HG03095 (cell line): ENCODE measurements around the gene PROSER3.

ENCODE experiments used
- ATAC-seq: cut with Tn5 transposase; IDR thresholded peaks from one replicate; pipeline ENCODE4 v1.9.1; 2021; ENCODE audit warnings: moderate library complexity; ENCODE audit not compliant: unreplicated experiment

PROSER3 gene

DNA sequence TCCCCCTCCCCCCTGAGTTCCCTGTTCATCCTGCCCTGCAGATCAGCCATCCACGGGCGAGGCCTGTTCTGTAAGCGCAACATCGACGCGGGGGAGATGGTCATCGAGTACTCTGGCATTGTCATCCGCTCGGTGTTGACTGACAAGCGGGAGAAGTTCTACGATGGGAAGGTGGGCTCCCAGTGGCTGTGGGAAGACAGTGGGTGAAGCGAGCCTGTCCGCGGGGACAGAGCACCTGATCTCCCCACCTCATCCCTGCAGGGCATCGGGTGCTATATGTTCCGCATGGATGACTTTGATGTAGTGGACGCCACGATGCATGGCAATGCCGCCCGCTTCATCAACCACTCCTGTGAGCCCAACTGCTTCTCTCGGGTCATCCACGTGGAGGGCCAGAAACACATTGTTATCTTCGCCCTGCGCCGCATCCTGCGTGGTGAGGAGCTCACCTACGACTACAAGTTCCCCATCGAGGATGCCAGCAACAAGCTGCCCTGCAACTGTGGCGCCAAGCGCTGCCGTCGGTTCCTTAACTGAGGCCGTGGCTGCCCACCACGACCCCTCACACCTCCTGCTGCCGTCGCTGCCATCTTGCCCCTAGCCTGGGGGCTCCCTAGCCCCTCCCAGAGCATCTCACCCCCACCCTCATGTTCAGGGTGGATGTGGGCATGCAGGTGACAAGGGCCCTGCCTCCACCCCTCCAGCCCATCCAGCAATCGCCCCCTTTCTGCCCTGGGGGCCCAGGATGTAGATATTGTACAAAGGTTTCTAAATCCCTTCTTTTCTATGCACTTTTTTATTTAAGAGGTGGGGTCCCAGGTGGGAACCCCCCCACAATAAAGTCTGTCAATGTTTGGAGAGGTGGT, 19.7 kb upstream of the PROSER3 start:
- no peak for ATAC-seq

DNA sequence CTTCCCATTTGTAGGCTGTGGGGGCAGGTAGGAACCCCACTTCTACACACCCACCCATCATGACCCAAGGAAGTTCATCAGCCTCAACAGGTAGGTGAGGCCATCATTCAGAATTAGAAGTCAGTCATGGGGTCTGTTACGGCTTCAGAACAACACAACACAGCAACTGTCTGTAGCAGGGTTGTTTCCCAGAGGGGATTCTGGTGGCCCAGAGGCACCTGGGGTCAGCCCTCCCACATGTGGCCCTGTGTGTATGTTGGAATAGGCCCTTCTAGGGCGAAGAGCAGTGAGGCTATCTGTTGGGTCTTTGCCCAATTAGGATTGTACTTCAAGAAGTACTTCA, 19.1 kb upstream of the PROSER3 start:
- ATAC-seq = no peak

DNA sequence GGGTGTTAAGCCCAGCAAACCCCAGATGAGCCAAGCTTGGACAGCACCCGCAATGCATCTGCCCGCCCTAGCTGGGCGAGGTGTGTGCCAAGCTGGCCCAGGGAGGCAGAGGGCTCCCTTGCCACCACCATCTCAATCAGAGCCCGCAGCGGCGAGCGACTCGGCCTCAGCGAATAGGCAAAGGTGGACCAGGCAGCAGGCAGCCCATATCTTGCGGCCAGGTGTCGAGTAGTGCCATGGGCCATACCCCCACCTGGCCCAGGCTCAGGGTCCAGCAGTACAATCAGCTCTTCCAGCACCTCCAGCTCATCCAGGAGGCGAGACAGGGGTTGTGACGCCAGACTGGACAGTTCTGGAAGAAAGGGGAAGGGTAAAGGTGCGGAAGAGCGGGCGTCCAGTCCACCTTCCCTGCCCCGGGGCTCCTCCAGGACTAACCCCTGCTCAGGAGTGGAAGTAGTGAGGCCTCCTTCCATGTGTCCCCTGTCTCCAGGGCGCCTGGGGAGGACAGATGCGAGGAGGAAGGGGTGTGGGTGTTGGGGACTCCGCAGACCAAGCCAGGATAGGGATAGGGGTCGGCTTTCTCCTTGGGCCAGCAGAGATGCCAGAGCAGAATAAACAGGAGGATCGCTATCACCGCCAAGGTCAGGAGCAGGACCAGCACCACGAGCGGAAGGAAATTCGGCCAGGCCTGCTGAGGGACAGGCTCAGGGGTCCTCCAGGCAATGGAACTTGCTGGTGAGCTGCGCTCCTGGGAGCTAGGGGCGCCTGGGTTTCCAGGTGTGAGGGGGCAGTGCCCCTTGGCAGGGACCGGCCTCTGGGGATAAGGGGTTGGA, 18.5 kb upstream of the PROSER3 start:
- no peak for ATAC-seq

DNA sequence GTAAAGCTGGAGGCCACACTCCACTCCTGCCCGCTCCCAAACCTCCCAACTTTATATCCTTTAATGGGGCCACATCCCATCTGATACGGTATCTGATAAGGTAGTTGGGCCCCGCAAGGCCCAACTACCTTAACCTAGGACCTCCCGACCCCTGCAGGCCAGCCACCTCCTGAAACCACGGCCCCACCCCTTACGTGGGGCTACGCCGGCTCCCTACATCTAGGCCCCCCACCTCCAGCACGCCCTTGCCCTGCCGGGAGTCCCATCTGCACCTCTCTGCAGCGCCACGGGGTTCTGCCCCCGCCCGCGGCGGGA, 17.9 kb upstream of the PROSER3 start:
- ATAC-seq = peak; percentile 16

DNA sequence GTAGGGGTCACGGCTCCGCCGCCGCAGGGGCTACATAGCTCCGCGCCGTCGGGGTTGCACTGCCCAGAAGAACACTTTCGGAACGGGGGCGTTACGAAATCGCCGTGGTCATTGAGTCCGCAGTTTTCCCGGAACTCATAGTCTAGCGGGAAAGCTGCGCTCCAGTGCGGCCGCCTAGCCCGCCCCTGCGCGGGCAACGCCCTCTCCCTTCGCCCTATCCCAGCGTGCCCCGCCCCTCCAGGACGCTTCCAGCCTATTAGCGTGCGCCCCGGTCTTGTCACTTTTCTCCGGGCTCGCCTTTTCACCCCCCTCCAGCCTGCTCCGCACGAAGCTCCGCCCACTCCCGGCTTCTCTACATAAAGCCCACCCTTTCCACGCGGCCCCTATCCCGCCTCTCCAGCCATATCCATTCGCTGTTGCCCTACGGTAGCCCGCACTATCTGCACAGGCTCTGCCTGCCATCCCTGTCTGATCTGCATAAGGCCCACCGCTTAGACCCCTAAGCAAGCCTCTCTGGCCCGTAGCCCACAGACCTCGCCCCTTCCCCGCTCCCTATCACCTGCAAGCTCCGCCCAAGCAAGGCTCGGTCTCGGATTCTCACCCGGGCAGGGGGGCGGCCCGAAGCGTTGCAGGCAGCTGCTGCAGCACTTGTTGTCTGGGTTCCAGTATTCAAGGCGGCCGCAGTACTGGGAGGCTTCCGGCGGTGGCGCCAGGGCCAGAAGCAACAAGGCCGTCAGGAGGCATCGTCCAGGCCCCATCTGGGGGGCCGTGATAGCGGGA, 17.4 kb upstream of the PROSER3 start:
- peak; percentile 55 for ATAC-seq

DNA sequence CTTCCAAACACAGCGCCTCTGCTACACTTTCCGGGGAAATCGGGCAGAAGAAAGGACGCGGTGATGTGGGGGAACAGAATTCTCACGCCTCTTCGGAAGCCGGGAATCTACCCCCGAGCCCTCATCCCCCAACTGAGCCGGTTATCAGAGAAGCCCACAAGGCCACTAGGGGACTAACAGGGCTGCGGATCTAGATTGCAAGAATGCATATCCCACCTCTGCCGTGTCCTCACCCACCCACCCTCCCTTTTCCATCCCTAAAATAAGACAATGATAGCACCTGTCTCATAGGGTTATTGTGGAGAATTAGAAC, 16.8 kb upstream of the PROSER3 start:
- ATAC-seq = no peak

DNA sequence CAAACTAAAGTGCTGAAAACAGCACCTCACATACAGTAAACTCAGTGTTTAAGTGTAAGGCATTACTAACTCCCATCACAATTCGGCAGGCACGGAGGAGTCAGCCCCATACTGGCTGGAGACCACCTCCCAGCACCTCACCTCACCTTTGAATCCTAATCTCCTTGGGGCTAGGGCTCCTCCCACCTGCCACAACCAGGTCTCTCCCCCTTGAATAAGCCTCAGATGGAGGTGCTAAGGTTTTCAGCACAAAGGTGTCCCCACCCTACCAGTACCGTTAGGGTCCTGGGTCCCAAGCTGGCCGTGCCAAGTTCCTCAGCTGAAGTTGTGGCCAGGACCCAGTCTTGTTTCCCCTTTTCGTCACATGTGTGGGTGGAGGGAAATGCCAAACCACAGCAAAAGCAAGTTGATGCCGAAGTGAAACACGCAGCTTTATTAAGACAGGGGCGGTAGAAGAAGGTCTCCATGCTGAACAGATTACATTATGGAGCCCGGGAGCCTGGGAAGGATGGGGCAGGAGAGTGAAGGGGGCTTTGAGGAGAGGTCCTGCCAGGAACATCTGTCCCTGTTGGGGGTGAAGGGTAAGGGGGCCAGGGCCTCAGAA, 15.8 kb upstream of the PROSER3 start, which contains the start of gene IGFLR1:
IGFLR1 (minus strand) TSS at position 332 of the 604 bp plus-strand sequence. CDS start 1,272 bp downstream, outside the sequence.
- no peak for ATAC-seq

DNA sequence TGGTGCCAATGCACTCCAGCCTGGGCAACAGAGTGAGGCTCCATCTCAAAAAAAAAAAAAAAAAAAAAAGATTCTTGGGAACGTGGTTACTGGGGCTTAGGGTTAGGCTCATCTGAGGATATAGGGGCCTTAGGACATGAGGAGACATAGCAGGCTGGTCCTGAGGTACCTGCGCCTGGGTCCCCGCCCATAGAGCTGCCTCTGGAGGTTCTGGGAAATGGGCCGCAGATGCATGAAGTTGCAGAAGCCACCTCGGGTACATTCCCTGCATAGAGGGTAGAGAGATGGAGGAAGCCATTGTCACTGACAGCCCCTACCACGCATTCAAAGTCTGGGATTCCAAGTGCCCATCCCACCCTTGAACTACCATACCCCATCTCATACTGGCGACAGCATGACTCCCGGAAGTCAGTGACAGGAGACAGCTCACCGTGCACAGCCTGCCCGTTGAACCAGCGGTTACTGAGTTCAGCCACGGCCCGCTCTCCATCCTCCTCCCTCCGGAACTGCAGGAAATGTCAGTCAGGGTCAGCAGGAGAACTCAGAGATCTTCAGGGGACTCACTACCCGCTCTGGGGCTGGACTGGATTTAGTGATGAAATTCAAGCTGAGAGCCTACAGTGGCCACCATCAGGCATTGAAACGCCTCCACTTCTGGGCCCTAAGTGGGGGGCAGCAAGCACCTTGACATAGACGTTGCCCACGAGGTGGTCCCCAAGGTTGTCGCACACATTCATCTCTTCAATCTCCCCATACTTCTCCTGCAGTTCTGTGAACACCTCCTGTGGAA, 14.1 kb upstream of the PROSER3 start:
- no peak for ATAC-seq

DNA sequence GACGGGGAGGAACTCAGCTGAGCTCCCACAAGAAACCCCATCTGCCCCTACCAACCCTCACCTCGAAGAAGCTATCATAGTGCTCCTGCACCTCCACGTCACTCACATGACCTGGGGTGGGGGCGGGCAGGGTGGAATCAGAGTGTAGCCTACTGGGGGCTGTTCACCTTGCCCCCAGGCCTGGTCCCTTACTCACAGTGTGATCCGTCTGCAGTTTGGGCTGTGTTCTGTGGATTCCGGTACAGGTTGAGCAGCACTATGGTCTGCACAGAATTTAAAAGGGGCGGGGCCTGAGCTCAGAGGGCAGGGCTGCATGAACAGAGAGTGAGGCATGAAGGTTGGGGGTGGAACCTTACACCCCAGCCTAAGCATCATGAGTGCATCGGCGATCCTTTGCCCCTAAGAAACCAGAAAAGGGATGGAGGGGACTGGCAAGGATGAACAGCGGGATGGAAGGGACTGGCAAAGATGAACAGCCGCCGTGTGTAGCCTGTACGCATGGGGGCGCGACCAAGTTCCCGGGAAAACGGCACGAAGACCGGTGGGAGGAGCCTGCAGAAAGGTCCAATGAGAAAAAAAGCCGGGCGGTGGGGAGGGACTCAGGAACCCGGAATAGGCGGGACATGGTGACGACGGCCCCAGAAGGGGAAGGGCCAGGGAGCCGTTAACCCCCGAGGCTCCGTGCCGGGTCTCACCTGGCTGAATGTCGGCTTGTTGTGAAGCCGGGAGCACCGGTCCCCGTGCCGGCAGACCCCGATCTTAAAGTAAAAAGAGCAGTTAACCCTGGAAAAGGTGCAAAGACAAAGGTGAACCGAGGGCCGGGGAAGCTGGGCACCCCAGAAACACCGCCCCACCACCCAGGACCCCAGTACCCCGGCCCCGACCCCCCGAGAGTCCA, 13.3 kb upstream of the PROSER3 start:
- ATAC-seq = peak; percentile 36

DNA sequence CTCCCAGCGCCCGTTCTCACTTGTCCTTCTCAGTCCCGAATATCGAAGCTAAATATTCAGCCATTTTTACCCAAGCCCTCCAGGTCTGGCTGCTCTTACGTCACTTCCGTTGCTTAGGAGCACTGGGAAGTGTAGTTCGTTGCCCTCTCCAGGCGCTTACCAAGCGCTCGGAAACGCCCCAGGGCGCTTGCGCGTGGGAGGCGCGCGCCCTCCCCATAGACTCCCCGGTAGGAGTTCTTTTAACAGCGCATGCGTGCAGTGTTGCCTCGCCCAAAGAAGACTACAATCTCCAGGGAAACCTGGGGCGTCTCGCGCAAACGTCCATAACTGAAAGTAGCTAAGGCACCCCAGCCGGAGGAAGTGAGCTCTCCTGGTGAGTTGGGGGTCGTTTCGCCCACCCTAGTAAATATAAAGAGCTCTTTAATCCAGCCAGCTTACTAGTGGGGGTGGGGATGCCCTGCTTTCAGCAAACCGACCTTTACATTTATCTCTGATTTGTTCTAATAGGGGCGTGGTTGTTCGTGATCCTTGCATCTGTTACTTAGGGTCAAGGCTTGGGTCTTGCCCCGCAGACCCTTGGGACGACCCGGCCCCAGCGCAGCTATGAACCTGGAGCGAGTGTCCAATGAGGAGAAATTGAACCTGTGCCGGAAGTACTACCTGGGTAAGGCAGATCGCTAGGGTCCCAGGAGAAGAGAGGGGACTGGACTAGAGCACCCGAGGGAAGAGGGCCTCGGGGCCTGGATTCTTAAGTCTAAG, 12.5 kb upstream of the PROSER3 start, which contains the start of the genes PSENEN and U2AF1L4:
PSENEN (plus strand) TSS at position 324 of the 759 bp plus-strand sequence; CDS start at position 604, 280 bp downstream.
U2AF1L4 (minus strand) TSS at position 91 of the 759 bp plus-strand sequence; CDS start at position 64, 27 bp downstream.
- ATAC-seq = peak; percentile 28

DNA sequence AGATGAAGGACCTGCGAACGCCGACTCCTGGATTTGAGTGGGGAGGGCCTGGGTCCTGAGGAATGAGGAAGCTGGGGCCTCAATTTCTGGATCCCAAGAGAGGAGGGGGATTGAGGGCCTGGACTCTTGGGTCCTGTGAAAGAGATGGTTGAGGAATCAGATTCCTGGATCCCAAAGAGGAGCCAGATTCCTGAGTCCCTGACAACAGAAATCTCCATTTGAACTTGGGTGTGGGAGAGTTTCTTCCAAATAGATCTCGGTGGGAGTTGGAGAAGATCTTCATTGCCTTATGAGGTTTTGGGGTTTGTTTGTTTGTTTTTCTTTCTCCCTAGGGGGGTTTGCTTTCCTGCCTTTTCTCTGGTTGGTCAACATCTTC, 11.9 kb upstream of the PROSER3 start:
- ATAC-seq = no peak

DNA sequence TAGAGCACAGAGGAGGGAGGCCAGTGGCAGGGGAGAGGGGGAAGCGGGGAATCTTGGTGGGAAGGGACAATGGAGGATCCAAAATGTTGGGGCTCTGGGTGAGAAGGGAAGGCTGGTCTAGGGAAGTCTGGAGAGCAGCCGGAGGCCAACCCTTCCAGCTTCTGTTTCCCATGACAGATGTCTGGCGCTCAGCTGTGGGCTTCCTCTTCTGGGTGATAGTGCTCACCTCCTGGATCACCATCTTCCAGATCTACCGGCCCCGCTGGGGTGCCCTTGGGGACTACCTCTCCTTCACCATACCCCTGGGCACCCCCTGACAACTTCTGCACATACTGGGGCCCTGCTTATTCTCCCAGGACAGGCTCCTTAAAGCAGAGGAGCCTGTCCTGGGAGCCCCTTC, 11.4 kb upstream of the PROSER3 start:
- no peak for ATAC-seq

DNA sequence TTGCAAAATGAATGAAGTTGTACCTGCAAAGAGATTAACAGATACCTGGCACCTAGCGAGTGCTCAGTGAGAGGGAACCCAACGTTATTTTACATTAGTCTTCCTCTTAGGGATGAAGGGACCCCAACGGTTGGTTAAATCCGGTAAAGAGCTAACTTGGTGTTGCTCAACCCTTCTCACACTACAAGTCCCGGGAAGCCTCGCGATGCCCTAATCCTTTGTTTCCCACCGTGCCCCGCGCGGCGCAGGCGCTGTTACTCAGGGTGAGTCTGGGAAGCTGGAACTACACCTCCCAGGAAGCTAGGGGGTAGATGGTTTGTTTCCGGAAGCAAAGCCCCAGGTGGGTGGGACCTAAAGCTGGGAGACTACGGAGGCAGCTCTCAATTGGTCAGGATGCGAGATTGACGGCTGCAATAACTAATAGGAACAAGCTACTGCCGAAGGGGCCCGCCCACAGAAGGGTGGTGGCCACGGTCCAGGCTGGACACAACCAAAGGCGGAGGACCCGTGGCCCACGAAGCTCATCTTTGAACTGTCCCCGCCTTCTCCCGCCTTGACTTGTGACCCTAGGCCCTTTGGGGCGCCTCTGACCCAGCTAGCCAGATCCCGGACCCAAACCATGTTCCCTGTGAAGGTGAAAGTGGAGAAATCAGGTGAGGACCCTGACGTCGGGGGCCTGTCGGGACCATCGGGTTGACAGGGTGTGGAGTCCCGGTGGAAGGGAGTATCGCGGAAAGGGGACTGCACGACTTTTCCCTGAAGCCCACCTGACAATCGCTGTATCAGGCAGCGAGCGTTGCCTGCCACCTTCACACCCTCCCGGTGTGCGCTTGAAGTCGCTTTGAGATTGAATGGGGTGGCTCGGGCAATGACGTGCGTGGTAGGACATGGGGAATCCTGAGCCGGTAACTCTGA, 9.6 kb upstream of the PROSER3 start, which contains the start of gene LIN37:
LIN37 (plus strand) TSS at position 471 of the 915 bp plus-strand sequence; CDS start at position 620, 149 bp downstream.
- peak; percentile 68 for ATAC-seq

DNA sequence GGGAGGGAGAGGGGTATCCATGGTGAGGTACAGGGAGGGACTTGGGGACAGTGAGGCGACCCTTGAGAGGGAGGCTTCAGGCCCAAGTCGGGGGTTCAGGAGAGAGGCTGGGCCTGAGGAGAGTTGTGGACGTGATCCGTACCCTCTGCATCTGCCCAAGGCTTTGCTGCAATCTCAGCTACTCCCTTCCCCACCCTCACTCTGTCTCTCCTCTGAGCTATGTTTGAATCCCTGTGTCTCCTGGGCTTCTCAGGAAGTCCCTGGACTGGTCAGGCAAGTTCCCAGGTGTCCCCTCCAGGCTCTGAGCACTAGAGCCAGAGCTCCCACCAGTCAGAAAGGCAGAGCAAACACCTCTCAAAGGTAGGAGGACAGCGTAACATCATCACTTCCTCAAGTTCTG, 7.8 kb upstream of the PROSER3 start:
- no peak for ATAC-seq

DNA sequence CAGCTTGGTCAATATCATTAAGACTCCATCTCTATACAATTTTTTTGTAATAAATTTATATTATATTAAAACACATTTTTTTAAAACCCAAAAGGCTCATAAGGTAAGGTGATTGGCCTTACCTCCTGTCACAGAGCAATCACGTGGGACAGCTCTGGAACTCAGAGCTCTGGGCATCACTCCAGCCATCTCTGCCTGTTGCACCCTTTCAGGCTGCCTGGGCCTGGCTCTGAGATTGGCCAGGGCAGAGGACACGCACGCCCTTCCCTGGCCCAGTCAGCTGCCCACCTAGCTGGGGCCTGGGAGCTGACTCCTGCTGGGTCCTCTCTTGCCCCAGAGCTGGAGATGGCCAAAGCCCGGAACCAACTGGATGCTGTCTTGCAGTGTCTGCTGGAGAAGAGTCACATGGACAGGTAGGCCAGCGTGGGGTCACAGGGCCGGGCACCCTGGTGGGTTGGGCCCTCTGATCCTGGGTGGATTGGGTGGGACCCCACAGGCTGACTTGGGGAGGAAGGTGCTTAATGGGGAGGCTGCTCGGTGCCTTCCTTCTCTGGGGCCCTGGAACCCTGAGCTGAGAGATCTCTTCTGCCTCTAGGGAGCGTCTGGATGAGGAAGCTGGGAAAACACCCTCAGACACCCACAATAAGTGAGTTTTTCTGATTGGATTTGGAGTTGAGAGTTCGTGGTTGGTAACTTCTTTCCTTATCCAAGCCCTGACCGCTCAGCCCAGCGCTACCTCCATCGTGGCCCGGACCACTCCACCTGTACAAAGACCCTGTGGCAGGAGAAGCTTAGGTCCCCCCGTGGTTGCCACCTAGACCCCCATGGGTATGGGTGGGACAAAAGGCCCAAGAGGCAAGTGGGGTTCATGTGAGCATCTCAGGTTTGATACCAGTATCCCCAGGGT, 5.9 kb upstream of the PROSER3 start:
- ATAC-seq = no peak

DNA sequence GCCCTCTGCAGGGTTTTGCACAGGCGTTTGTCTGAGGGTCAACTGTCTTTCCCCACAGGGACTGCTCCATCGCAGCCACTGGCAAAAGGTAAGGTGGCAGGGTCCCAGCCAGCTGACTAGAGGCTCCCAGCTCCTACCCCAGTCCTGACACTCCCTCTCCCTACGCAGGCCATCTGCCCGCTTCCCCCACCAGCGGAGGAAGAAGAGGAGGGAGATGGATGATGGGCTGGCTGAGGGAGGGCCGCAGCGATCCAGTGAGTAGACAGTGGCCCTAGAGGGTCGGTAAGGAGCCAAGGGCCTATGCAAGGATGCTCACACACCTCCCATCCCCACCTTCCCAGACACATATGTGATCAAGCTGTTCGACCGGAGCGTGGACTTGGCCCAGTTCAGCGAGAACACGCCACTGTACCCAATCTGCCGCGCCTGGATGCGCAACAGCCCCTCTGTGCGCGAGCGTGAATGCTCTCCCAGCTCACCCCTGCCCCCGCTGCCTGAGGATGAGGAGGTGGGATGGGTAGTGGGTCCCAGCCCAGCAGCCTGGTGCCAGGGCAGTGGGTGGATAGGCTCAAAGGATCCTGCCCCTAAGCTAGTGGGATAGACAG, 5.1 kb upstream of the PROSER3 start:
- no peak for ATAC-seq
